ENCODE results near the gene N4BP2L2. TPM values are rescaled to one million over a fixed set of nuclear protein-coding genes. Genes with fewer than 3 reads are reported as not detected.
A peak's percentile ranks its signal among the peaks of the same experiment; 100 is the strongest.

Gene N4BP2L2
- total and polyA plus RNA-seq, 8 donors, result 25.5 to 232 (median 123) TPM

GRCh38 chr13:32586080-32586900 lies 47.7 kb upstream of the N4BP2L2 start, which contains the start of gene PDS5B:
Gene PDS5B (plus strand): TSS chr13:32586452. CDS start chr13:32648773, 62,321 bp downstream.
- WGBS, 5 donors, result 0 to 1% (median 1%) methylated on average over 66 to 97 of the region's 97 CpGs
- no peaks in the 10 kb centered on the region for H3K9me3 ChIP-seq
- intact Hi-C loops (cut with DNase I; ENCODE audit: low total_unique reads), result no loop called here

GRCh38 chr13:32585550-32586079 lies 47.0 kb upstream of the N4BP2L2 start:
- peak overlapping the region; percentile 70 to 88 (median 80) for H3K4me3 ChIP-seq
- no peaks in the 10 kb centered on the region for H3K9me3 ChIP-seq
- no peaks in the 10 kb centered on the region for H3K36me3 ChIP-seq
- no peak for DNase-seq
- no peaks in the 10 kb centered on the region for H3K27me3 ChIP-seq
- 6 to 17% (median 9%) methylated on average over 8 of the region's 8 CpGs for WGBS, 5 donors
- H3K4me1 ChIP-seq, result peaks cover 13 to 36% (median 27%) of the 10 kb centered on the region in 4 donors
- no peak for TF ChIP-seq POLR2AphosphoS5 (IDR thresholded peaks at IDR 0.05)
- no peak for TF ChIP-seq EP300 (IDR thresholded peaks at IDR 0.05)
- no peak for TF ChIP-seq POLR2A (IDR thresholded peaks at IDR 0.05)
- TF ChIP-seq CTCF (IDR thresholded peaks at IDR 0.05), result no peak
- peak overlapping the region; percentile 85 to 100 (median 97) for H3K27ac ChIP-seq
- intact Hi-C loops (cut with DNase I; ENCODE audit: low total_unique reads), result no loop called here

More at GRCh38 chr13:32586080-32586900, 47.7 kb upstream of the N4BP2L2 start, which contains the start of gene PDS5B:
- H3K4me1 ChIP-seq, result peaks cover 13 to 43% (median 29%) of the 10 kb centered on the region in 4 donors
- peak; percentile 95 to 99 for DNase-seq
- no peaks in the 10 kb centered on the region for H3K27me3 ChIP-seq
- H3K27ac ChIP-seq, result peak within 1 kb of the TSS; percentile 85 to 100 (median 97)
- TF ChIP-seq POLR2AphosphoS5 (IDR thresholded peaks at IDR 0.05), result peak; percentile 43 to 76 (median 71)
- no peak for TF ChIP-seq EP300 (IDR thresholded peaks at IDR 0.05)
- TF ChIP-seq CTCF (IDR thresholded peaks at IDR 0.05), result peak in 5 of 7 experiments; percentile 73 to 98 (median 86)
- H3K36me3 ChIP-seq, result no peaks in the 10 kb centered on the region
- H3K4me3 ChIP-seq, result peak within 1 kb of the TSS; percentile 70 to 88 (median 80)

- Histone ChIP-seq H3K9me3 (peaks cover 0 to 5% (median 2%) of the 10 kb centered on the region in 4 donors), H3K27me3 (no peaks in the 10 kb centered on the region), H3K4me1 (peaks cover 0 to 10% (median 7%) of the 10 kb centered on the region in 4 donors), H3K27ac (no peak overlapping the region), H3K4me3 (no peak overlapping the region), H3K36me3 (no peaks in the 10 kb centered on the region)
- 60 to 79% (median 62%) methylated on average over 2 of the region's 2 CpGs for WGBS, 5 donors
- no peak for DNase-seq
- TF ChIP-seq CTCF (IDR thresholded peaks at IDR 0.05) (no peak), EP300 (IDR thresholded peaks at IDR 0.05) (no peak), POLR2AphosphoS5 (IDR thresholded peaks at IDR 0.05) (no peak), POLR2A (IDR thresholded peaks at IDR 0.05) (no peak)
- intact Hi-C loops (cut with DNase I; ENCODE audit: low total_unique reads), result no loop called here
These were observed 44.4 kb upstream of the N4BP2L2 start for GRCh38 chr13:32582991-32583390.

GRCh38 chr13:32582281-32582680 lies 43.7 kb upstream of the N4BP2L2 start:
- WGBS, 5 donors, result 54 to 72% (median 65%) methylated on average over 2 of the region's 2 CpGs

More at GRCh38 chr13:32582281-32582680, 43.7 kb upstream of the N4BP2L2 start:
- Histone ChIP-seq H3K9me3 (peaks cover 0 to 12% (median 9%) of the 10 kb centered on the region in 4 donors), H3K4me1 (peaks cover 0 to 7% (median 6%) of the 10 kb centered on the region in 4 donors), H3K27me3 (no peaks in the 10 kb centered on the region), H3K4me3 (no peak overlapping the region), H3K36me3 (no peaks in the 10 kb centered on the region), H3K27ac (no peak overlapping the region)
- TF ChIP-seq CTCF (IDR thresholded peaks at IDR 0.05) (no peak), POLR2A (IDR thresholded peaks at IDR 0.05) (no peak), EP300 (IDR thresholded peaks at IDR 0.05) (no peak), POLR2AphosphoS5 (IDR thresholded peaks at IDR 0.05) (no peak)
- DNase-seq, result no peak
- intact Hi-C loops (cut with DNase I; ENCODE audit: low total_unique reads), result no loop called here

All from stomach (tissue), 9 donors.